ENCODE results near the gene ACAT1. TPM values are rescaled to one million over a fixed set of nuclear protein-coding genes. Genes with fewer than 3 reads are reported as not detected.

The ACAT1 gene
- total RNA-seq, 2 donors from 2014 or later: 42.5 to 68.2 TPM

GRCh38 chr11:108177570-108177969 is 56.2 kb downstream of the ACAT1 start:
- Histone ChIP-seq H3K4me1 (no peaks in the 10 kb centered on the region), H3K27ac (no peak overlapping the region), H3K36me3 (replicated peaks in 1 of 2; ENCODE audit: insufficient read depth in 1 of 2, low read depth in 2 of 2) (no peaks in the 10 kb centered on the region), H3K27me3 (no peaks in the 10 kb centered on the region), H3K4me3 (no peak overlapping the region), H3K9me3 (no peaks in the 10 kb centered on the region)
- DNase-seq: no peak
- intact Hi-C loops (cut with DNase I): no loop called here
- no peak for ATAC-seq
- TF ChIP-seq CTCF (IDR thresholded peaks at IDR 0.05) (no peak), POLR2A (IDR thresholded peaks at IDR 0.05) (no peak)
- 84 to 91% methylated on average over 5 of the region's 5 CpGs for WGBS, 2 donors

- Histone ChIP-seq H3K9me3 (no peaks in the 10 kb centered on the region), H3K4me1 (peaks cover 14% of the 10 kb centered on the region), H3K27me3 (no peaks in the 10 kb centered on the region), H3K4me3 (no peak overlapping the region), H3K27ac (no peak overlapping the region), H3K36me3 (replicated peaks in 1 of 2; ENCODE audit: insufficient read depth in 1 of 2, low read depth in 2 of 2) (peaks cover 0 to 6% of the 10 kb centered on the region in 2 donors)
- DNase-seq (no peak), ATAC-seq (no peak)
- TF ChIP-seq POLR2A (IDR thresholded peaks at IDR 0.05) (no peak), CTCF (IDR thresholded peaks at IDR 0.05) (no peak)
- intact Hi-C loops (cut with DNase I): no loop called here
Measured at GRCh38 chr11:108193725-108194124, 72.4 kb downstream of the ACAT1 start.

- Histone ChIP-seq H3K27ac (no peak overlapping the region), H3K36me3 (replicated peaks in 1 of 2; ENCODE audit: insufficient read depth in 1 of 2, low read depth in 2 of 2) (peaks cover 0 to 1% of the 10 kb centered on the region in 2 donors)
- TF ChIP-seq CTCF (IDR thresholded peaks at IDR 0.05) (no peak), POLR2A (IDR thresholded peaks at IDR 0.05) (no peak)
Measured at GRCh38 chr11:108196901-108197300, 75.5 kb downstream of the ACAT1 start.

More at GRCh38 chr11:108196901-108197300, 75.5 kb downstream of the ACAT1 start:
- intact Hi-C loops (cut with DNase I): no loop called here
- DNase-seq (no peak), ATAC-seq (no peak)
- H3K4me1 ChIP-seq: peaks cover 14% of the 10 kb centered on the region
- no peak overlapping the region for H3K4me3 ChIP-seq
- no peaks in the 10 kb centered on the region for H3K9me3 ChIP-seq
- H3K27me3 ChIP-seq: no peaks in the 10 kb centered on the region
- WGBS, 2 donors: 74 to 81% methylated on average over 3 of the region's 3 CpGs

Small RNAs within 50 kb of the gene (small RNA-seq; reads per million reads assigned to genes)
- gene RF00019: not detected

Other genes with a start within 250 kb of the ACAT1 start
- under 1 TPM in 1 of 2 donors, not detected in 1; 0.52 TPM for gene RAB39A, start 193.1 kb upstream of the ACAT1 start, total RNA-seq
- 10 to 100 TPM; 13.7 to 39.9 TPM for gene CUL5, start 112.7 kb upstream of the ACAT1 start, total RNA-seq
- gene NPAT, start 101.1 kb downstream of the ACAT1 start, total RNA-seq: 10 to 100 TPM in 1 of 2 donors, 1 to 10 TPM in 1; 8.6 to 12.2 TPM
- gene ATM, start 101.5 kb downstream of the ACAT1 start, total RNA-seq: 100 to 1,000 TPM; 128 to 134 TPM